Measurements from ENCODE around the gene THSD8.

Gene THSD8

GRCh38 chr19:12770922-12771321 is 30.9 kb upstream of the THSD8 start:
- Histone ChIP-seq H3K9me3 (ENCODE audit: control insufficient read depth, insufficient read depth, low read length) (no peaks in the 10 kb centered on the region), H3K36me3 (ENCODE audit: control insufficient read depth, insufficient read depth, low read length) (peaks cover 3% of the 10 kb centered on the region), H3K4me1 (ENCODE audit: control insufficient read depth, insufficient read depth, low read length) (no peaks in the 10 kb centered on the region), H3K9ac (ENCODE audit: low read depth, low read length) (no peak overlapping the region), H3K4me3 (ENCODE audit: low read depth, low read length) (no peak overlapping the region), H3K27me3 (ENCODE audit: control insufficient read depth, insufficient read depth, low read length) (no peaks in the 10 kb centered on the region)

- H3K9me3 ChIP-seq (ENCODE audit: control insufficient read depth, insufficient read depth, low read length): no peaks in the 10 kb centered on the region
Measured at GRCh38 chr19:12772323-12772722, 29.5 kb upstream of the THSD8 start.

DNA sequence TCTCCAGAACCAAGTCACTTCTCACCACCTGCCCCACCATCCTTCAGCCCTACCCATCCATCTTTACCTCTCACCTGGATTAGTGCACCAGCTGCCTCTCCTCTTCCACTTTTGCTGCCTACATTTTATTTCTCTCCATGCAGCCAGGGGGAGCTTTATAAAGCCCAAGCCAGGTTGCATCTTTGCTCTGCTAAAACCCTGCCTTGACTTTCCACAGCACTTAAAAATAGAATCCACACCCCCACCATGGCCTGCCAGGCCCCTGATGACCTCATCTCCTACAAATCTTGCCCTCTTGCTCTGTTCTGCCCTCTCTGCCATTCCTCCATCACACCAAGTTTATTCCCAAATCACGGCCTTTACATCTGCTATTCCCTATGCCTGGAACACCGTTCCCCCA is 28.3 kb upstream of the THSD8 start:
- Histone ChIP-seq H3K9me3 (ENCODE audit: control insufficient read depth, insufficient read depth, low read length) (no peaks in the 10 kb centered on the region), H3K4me1 (ENCODE audit: control insufficient read depth, insufficient read depth, low read length) (no peaks in the 10 kb centered on the region), H3K4me3 (ENCODE audit: low read depth, low read length) (no peak overlapping the region), H3K9ac (ENCODE audit: low read depth, low read length) (no peak overlapping the region), H3K36me3 (ENCODE audit: control insufficient read depth, insufficient read depth, low read length) (peaks cover 3% of the 10 kb centered on the region), H3K27me3 (ENCODE audit: control insufficient read depth, insufficient read depth, low read length) (no peaks in the 10 kb centered on the region)

More at GRCh38 chr19:12772323-12772722, 29.5 kb upstream of the THSD8 start:
- Histone ChIP-seq H3K4me1 (ENCODE audit: control insufficient read depth, insufficient read depth, low read length) (no peaks in the 10 kb centered on the region), H3K36me3 (ENCODE audit: control insufficient read depth, insufficient read depth, low read length) (peaks cover 3% of the 10 kb centered on the region), H3K27me3 (ENCODE audit: control insufficient read depth, insufficient read depth, low read length) (no peaks in the 10 kb centered on the region), H3K4me3 (ENCODE audit: low read depth, low read length) (no peak overlapping the region), H3K9ac (ENCODE audit: low read depth, low read length) (no peak overlapping the region)

DNA sequence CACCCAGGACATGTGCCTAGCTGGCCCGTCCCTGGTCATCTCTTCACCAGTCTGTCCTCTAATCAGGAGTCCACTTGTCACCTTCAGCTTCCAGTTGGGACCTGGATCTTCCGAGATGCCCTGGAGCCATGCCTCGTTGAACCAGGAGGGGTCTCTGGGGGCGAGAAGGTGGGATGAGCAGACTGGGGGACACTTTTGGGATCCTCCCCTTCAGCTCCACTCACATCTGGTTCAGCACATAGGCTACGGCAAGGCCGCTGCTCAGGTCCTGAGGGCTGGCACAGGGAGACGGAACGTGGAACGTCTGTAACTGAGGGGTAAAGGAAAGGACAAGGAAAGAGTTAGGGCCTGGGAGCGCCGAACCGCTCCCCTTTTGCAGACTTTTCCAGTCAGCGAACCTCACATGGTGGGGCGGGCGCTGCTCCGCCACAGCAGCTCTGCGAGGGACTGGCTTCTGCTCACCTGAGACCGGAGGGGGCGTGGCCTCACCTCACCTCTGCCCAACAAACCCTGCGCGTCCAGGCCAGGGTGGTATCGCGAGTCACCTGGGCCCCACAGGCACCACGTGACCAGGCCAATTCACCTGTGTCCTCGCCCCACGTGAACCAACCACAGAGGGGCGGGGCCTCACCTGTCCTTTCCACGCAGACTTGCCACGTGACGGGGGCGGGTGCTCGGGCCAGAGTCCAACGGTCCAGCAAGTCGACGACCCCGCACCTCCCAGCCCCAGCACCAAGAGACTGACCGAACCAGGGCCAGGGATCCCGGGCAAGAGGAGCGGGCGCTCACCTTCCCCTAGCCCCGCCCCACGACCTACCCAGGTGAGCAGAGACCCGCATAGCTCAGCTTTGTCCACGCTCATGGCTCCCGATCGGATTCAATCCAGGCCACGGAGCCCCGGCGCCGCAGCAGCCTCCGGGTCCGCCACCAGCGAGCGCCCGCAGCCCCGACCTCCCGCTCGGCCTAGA is 27.0 kb upstream of the THSD8 start, which contains the start of gene HOOK2:
HOOK2 (minus strand) TSS at position 965 of the 968 bp plus-strand sequence; CDS start at position 862, 103 bp downstream.
- peaks cover 3% of the 10 kb centered on the region for H3K36me3 ChIP-seq (ENCODE audit: control insufficient read depth, insufficient read depth, low read length)
- no peaks in the 10 kb centered on the region for H3K9me3 ChIP-seq (ENCODE audit: control insufficient read depth, insufficient read depth, low read length)
- H3K9ac ChIP-seq (ENCODE audit: low read depth, low read length): peak within 1 kb of the TSS; percentile 81
- peak within 1 kb of the TSS; percentile 86 for H3K4me3 ChIP-seq (ENCODE audit: low read depth, low read length)
- H3K27me3 ChIP-seq (ENCODE audit: control insufficient read depth, insufficient read depth, low read length): no peaks in the 10 kb centered on the region
- H3K4me1 ChIP-seq (ENCODE audit: control insufficient read depth, insufficient read depth, low read length): peaks cover 8% of the 10 kb centered on the region

GRCh38 chr19:12777217-12778016 is 24.5 kb upstream of the THSD8 start:
- Histone ChIP-seq H3K4me1 (ENCODE audit: control insufficient read depth, insufficient read depth, low read length) (peaks cover 8% of the 10 kb centered on the region), H3K4me3 (ENCODE audit: low read depth, low read length) (peak overlapping the region; percentile 76), H3K9me3 (ENCODE audit: control insufficient read depth, insufficient read depth, low read length) (no peaks in the 10 kb centered on the region), H3K9ac (ENCODE audit: low read depth, low read length) (no peak overlapping the region), H3K36me3 (ENCODE audit: control insufficient read depth, insufficient read depth, low read length) (peaks cover 3% of the 10 kb centered on the region), H3K27me3 (ENCODE audit: control insufficient read depth, insufficient read depth, low read length) (no peaks in the 10 kb centered on the region)

- Histone ChIP-seq H3K4me3 (ENCODE audit: low read depth, low read length) (peak overlapping the region; percentile 76), H3K4me1 (ENCODE audit: control insufficient read depth, insufficient read depth, low read length) (peaks cover 8% of the 10 kb centered on the region), H3K9me3 (ENCODE audit: control insufficient read depth, insufficient read depth, low read length) (no peaks in the 10 kb centered on the region), H3K9ac (ENCODE audit: low read depth, low read length) (no peak overlapping the region), H3K27me3 (ENCODE audit: control insufficient read depth, insufficient read depth, low read length) (no peaks in the 10 kb centered on the region), H3K36me3 (ENCODE audit: control insufficient read depth, insufficient read depth, low read length) (peaks cover 3% of the 10 kb centered on the region)
Measured at GRCh38 chr19:12778017-12778904, 23.6 kb upstream of the THSD8 start.

- Histone ChIP-seq H3K4me1 (ENCODE audit: control insufficient read depth, insufficient read depth, low read length) (peaks cover 11% of the 10 kb centered on the region), H3K27me3 (ENCODE audit: control insufficient read depth, insufficient read depth, low read length) (no peaks in the 10 kb centered on the region), H3K4me3 (ENCODE audit: low read depth, low read length) (peak overlapping the region; percentile 76), H3K9me3 (ENCODE audit: control insufficient read depth, insufficient read depth, low read length) (no peaks in the 10 kb centered on the region), H3K9ac (ENCODE audit: low read depth, low read length) (peak overlapping the region; percentile 17), H3K36me3 (ENCODE audit: control insufficient read depth, insufficient read depth, low read length) (peaks cover 3% of the 10 kb centered on the region)
Measured at GRCh38 chr19:12778905-12779161, 23.0 kb upstream of the THSD8 start.

DNA sequence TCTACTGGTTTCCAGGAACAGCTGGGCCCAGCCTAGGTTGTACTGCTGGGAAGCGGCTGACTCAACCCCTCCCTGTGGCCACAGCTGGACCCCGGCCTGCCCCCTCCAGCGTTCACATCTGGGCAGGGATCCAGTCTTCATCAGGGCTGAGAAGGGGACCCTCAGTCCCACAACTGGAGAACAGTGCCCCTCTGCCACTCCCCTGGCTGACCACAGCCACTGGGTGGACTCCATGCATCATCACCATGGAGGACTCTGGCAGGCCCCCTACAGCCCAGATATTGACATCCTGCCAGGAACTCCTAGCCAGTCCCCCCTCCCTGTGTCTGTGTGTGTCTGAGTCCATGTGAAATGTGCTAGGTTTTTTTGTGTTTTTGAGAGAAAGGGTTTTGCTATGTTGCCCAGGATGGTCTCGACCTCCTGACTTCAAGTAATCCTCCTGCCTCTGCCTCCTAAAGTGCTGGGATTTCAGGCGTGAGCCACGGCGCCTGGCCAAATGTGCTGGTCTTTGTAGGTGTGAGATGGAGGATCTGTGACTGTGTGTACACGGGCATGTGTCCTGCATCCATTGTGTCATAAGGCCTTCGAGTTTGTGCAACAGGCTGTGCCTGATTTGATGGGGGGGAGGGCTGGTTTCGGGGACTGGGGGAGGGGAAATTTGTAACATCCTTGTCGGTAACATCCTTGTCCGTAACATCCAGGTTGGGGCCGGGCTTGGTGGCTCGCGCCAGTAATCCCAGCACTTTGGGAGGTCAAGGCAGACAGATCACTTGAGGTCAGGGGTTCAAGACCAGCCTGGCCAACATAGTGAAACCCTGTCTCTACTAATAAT is 22.5 kb upstream of the THSD8 start:
- H3K4me1 ChIP-seq (ENCODE audit: control insufficient read depth, insufficient read depth, low read length): peaks cover 12% of the 10 kb centered on the region
- no peaks in the 10 kb centered on the region for H3K27me3 ChIP-seq (ENCODE audit: control insufficient read depth, insufficient read depth, low read length)
- H3K9me3 ChIP-seq (ENCODE audit: control insufficient read depth, insufficient read depth, low read length): no peaks in the 10 kb centered on the region
- H3K4me3 ChIP-seq (ENCODE audit: low read depth, low read length): peak overlapping the region; percentile 76
- peak overlapping the region; percentile 17 for H3K9ac ChIP-seq (ENCODE audit: low read depth, low read length)
- H3K36me3 ChIP-seq (ENCODE audit: control insufficient read depth, insufficient read depth, low read length): peaks cover 1% of the 10 kb centered on the region

DNA sequence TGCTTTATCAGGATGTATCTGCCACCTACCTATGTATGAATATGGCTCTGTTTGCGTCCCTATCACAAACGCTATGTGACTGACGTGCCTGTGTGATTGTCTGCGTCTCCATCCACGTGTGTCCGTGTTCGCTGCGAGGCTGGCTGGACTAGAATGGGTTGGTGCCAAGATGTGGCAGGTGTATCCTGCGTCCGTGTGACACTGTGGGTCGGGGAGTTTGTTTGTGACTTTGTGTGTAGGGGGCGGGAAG is 19.8 kb upstream of the THSD8 start:
- Histone ChIP-seq H3K9ac (ENCODE audit: low read depth, low read length) (no peak overlapping the region), H3K9me3 (ENCODE audit: control insufficient read depth, insufficient read depth, low read length) (no peaks in the 10 kb centered on the region), H3K36me3 (ENCODE audit: control insufficient read depth, insufficient read depth, low read length) (no peaks in the 10 kb centered on the region), H3K27me3 (ENCODE audit: control insufficient read depth, insufficient read depth, low read length) (no peaks in the 10 kb centered on the region), H3K4me1 (ENCODE audit: control insufficient read depth, insufficient read depth, low read length) (peaks cover 13% of the 10 kb centered on the region), H3K4me3 (ENCODE audit: low read depth, low read length) (peak overlapping the region; percentile 57)

- H3K9me3 ChIP-seq (ENCODE audit: control insufficient read depth, insufficient read depth, low read length): no peaks in the 10 kb centered on the region
- H3K4me1 ChIP-seq (ENCODE audit: control insufficient read depth, insufficient read depth, low read length): peaks cover 13% of the 10 kb centered on the region
Measured at GRCh38 chr19:12782424-12783290, 19.2 kb upstream of the THSD8 start.

More at GRCh38 chr19:12782424-12783290, 19.2 kb upstream of the THSD8 start:
- Histone ChIP-seq H3K36me3 (ENCODE audit: control insufficient read depth, insufficient read depth, low read length) (no peaks in the 10 kb centered on the region), H3K27me3 (ENCODE audit: control insufficient read depth, insufficient read depth, low read length) (no peaks in the 10 kb centered on the region), H3K9ac (ENCODE audit: low read depth, low read length) (no peak overlapping the region), H3K4me3 (ENCODE audit: low read depth, low read length) (peak overlapping the region; percentile 57)
